PC-9 (cell line): ENCODE data around the gene CNOT6L.

Source experiments
- CTCF ChIP-seq: fragments of 200-600 bp; sonication (generic); conservative IDR thresholded peaks from 2 replicates; pipeline ENCODE4 v1.6.1; 2017; ENCODE audit warnings: mixed run types, antibody characterized with exemption, mild to moderate bottlenecking, moderate library complexity
- EZH2 ChIP-seq: fragments of 200-600 bp; sonication (generic); IDR thresholded peaks from 2 replicates; pipeline ENCODE4 v1.8.0; 2017; ENCODE audit warnings: antibody characterized with exemption, low read depth

GRCh38 chr4:77826275-77826674 lies 7.1 kb upstream of the CNOT6L start:
- TF ChIP-seq CTCF = no peak
- TF ChIP-seq EZH2 = no peak
